Limb (tissue), 2 donors: ENCODE measurements around the gene PHACTR1.
"Not testable (repeated sequence)": the region's sequence is repeated elsewhere in the genome, so short reads cannot be mapped to it uniquely, and the experiment has no call there.

Experiments used
- DNase-seq, 2 donors: peaks; one replicate each; pipeline ENCODE4 v3.0.0-alpha.2; 2016; ENCODE audit errors: extremely low spot score in 2 of 2

Gene PHACTR1

GRCh38 chr6:13147782-13148181, 431.2 kb downstream of the PHACTR1 start:
- no peak for DNase-seq

DNA sequence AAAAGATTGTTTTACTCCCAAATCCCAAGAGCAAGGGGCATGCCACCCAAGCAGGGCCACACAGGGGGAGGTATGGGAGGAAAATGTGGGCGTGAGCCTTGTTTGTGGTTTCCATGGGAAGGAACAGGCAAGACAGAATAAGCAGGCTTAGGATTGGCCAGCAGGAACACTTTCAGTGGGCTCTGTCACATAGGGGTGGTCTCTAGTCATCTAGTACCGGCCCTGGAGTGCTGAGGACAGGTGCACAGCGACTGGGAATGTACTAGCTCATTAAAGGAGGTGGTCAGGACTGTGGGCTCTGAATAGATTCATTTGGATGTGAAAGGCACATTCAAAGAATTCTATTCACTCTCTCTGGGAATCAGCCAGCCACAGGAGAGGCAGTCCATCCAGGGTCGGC, 436.2 kb downstream of the PHACTR1 start:
- no peak for DNase-seq

- no peak for DNase-seq
These were observed 439.8 kb downstream of the PHACTR1 start for GRCh38 chr6:13156381-13156780.

GRCh38 chr6:13157293-13157692, 440.7 kb downstream of the PHACTR1 start:
- DNase-seq, result no peak

DNA sequence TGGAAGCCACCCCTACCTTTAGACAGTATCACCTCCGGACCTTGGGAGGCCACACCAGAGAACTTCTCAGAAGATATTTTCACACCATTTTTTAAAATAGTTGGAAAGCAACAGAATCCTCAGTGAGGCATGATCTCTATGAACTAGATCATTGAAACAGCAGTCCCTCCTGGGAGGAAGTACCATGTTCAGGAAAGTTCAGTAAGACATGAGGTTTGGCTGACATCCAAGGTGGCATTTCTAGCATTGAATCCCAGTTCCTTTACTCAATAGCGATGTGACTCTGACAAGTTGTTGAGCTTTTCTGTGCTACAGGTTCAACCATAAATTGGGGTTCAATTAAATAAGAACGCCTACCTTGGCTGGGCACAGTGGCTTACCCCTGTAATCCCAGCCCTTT, 442.7 kb downstream of the PHACTR1 start:
- no peak for DNase-seq

DNA sequence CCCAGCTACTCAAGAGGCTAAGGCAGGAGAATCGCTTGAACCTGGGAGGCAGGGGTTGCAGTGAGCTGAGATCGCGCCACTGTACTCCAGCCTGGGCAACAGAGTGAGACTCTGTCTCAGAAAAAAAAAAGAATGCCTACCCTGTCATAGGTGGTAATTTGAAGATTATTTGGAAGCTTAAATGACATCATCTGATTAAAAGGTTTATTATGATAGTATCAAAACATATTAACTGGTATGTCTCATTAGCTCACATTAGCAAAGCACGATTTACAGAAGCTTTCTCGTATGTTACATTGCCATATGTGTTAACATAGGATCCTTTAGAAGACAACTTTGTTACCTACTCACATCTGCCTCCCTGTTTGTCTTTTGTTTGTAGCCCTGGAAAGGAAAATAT, 443.3 kb downstream of the PHACTR1 start:
- DNase-seq, result not testable (repeated sequence)

DNA sequence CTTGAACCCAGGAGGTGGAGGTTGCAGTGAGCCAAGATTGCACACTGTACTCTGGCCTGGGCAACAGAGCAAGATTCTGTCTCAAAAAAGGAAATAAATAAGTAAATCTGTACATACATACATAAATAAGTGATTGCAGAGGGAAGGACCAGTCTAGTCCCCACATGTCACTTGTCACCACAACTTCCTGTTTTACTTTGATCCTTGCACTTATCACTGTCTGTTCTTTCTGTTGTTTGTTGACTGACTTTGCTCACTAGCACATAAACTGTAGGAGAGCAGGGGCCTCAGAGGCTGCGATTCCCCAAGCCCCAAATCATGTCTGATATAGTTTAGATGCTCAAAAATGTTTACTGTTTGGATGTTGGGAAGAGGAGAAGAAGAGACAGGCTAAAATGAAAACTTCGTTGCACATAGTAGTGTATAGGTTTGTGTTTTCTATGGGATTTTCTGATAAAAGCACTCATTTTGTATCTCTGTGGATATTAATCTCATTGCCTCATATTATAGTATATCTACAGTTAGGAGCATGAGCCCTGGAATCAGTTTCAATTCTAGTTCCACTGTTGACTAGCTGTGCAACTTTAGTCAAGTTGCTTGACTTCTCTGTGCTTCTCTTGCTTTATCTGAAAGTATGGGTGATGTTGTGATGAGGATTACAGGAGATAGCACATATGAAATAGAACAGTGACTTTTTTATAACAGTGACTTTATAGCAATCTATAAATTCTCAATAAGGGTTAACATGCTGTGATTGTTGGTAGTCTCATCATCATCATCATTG, 446.8 kb downstream of the PHACTR1 start:
- no peak for DNase-seq

- no peak for DNase-seq
These were observed 447.7 kb downstream of the PHACTR1 start for GRCh38 chr6:13164291-13164690.

GRCh38 chr6:13165502-13166172, 449.1 kb downstream of the PHACTR1 start:
- DNase-seq, result no peak

- DNase-seq, result no peak
These were observed 449.7 kb downstream of the PHACTR1 start for GRCh38 chr6:13166269-13166668.

DNA sequence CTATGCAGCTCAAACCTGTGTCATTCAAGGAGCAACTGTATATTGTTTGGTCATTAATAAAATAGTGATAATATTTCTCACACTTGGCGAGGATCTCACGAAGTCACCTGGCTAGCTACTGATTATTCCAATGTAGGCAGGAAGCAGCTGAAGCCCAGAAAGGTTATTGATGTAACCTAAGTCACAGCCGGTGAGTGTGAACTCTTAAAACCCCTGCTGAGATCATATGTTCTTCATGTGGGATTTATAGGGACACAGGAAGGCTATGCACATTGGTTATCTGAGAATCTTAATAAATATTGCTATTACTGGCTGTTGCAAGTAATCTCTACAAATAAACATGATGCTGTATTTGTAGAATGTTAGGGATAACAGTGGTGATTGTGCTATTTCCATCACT, 450.3 kb downstream of the PHACTR1 start:
- DNase-seq, result no peak

GRCh38 chr6:13172291-13172690, 455.7 kb downstream of the PHACTR1 start:
- DNase-seq, result no peak

DNA sequence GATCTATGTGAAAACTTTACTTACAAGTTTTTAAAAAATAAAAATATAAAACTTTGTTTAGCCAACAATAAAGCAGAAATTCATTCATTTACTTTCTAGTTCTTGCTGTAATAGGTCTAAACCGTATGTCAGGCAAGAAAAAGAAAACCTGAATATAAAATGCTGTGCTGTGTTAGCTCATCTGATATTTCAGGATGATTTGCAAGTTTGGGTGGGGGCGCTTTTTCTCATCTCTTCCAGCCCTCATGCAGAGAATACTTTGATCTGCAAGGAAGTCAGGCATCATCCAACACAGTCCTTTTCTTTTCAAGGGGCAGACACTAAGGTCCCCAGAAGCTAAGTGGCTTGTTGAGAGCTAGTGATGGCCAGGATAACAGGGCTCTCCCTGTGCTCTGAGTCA, 458.5 kb downstream of the PHACTR1 start:
- no peak for DNase-seq

DNA sequence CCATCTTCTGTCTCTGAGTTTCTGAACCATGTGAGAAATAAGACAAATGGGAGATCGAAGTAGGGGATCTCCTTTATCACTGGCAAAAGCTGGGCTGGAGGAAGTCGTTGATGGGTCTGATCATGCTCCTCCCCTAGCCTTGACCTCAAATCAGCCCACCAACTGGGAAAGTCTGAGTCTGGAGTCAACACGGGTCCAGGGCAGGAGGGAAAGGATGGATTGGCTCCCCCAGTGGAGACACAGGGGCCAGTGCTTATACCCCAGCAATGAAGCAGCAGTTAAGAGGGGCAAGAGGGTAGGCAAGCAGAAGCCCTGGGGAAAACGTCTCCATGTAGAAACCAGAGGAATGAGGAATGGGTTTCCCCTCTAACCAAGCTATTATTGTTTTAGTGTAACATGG, 459.2 kb downstream of the PHACTR1 start:
- DNase-seq, result no peak

GRCh38 chr6:13177664-13178063, 461.1 kb downstream of the PHACTR1 start:
- DNase-seq, result no peak

DNA sequence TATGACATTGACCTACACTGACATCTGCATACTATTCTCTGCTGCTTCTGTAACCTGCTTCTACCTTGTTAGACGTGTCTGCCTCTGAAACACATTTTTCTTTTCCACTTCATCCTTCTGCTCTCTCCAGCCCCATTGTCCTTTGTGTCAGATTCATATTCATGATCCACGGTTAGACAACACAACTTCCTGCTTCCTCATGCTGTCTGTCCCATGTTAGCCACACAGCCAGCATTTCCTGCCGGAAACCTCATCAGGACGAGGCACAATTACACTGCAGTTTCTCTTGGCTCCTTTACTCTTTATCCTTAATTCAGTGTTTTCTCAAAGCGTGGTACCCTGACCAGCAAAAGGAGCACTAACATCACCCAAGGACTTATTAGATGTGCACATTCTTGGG, 461.5 kb downstream of the PHACTR1 start:
- no peak for DNase-seq

DNA sequence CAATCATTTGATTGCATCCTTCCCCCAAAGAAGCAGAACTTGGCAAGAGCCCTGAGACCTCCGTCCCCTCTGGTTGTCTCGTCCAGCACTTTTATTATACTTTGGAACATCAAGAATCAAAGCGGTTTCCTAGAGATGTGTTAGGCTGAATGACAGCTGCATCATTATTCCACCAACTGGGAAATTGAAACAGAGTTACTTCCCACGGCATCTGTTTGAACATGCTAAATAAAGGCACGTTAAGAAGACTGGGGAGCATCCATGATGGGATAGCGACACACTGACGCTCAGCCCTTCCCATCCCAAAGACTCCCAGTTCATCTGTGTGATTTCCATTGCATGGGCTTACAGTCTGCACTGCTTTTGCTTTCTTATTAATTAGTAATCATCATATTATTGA, 464.0 kb downstream of the PHACTR1 start:
- DNase-seq, result no peak

GRCh38 chr6:13181393-13181792, 464.8 kb downstream of the PHACTR1 start:
- DNase-seq, result peak in 1 of 2 donors; percentile 38

DNA sequence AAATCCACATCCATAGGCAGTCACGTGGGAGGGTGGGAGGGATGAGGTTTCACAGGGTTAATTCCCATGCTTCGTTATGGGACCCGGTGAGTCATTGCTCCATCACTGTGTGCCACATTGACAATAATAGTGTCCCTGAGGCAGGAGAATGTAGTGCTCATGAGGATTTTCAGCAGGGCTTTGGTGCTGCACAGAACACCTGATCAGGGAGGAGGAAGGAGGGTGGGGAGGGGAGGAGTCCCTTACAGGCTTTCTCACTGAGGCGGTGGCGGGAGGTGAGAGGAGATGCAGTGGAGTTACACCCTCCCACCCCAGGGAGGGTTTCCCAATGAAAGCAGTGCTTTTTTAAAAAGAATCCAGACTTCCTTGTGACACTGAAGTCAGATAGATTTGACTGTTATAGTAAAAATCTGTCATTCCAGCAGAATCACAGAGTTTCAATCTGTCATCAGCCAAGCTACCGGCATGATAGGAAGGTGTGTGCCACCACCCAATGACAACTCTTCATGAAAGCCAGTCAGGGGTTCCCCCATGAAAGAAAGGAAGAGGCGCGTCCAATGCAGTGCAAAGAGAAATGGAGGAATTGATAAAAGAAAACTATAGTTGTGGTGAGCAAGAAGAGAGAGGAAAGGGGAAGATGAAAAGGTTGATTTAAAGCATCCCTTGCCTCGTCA, 467.0 kb downstream of the PHACTR1 start:
- no peak for DNase-seq

DNA sequence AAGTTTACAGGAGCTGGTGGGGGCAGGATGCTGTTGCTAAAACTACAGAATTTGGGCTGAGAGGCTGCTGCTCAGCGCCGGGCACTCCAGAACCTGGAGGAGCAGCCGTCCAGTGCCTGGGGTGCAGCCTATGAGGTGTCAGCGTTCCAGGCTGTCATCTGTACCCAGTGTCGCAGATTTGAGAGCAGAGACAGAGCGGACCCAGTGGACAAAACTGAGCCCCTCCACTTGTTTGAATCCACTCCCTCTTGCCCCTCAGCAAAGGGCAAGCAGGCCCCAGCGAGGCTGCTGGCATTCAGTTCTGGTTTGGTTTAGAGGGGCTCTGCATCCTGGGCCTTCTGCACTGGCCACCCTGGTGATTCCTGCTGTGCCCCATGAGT, 467.5 kb downstream of the PHACTR1 start:
- no peak for DNase-seq

- DNase-seq, result no peak
These were observed 468.0 kb downstream of the PHACTR1 start for GRCh38 chr6:13184547-13184946.

DNA sequence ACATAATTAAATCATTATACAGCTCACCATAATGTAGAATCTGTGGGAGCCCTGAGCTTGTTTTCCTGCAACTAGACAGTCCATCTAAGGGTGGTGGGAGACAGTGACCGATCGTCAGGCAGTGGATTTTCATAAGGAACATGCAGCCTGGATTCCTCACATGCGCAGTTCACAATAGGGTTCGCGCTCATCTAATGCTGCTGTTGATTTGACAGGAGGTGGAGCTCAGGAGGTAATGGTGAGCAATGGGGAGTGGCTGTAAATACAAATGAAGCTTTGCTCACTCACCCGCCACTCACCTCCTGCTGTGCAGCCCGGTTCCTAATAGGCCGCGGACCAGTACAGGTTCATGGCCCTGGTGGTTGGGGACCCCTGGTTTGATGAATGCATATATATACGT, 470.3 kb downstream of the PHACTR1 start:
- DNase-seq, result no peak

GRCh38 chr6:13187692-13188091, 471.1 kb downstream of the PHACTR1 start:
- DNase-seq, result no peak
